Erythroblast (primary cell): ENCODE measurements around the gene NRXN3.

Source experiments
- DNase-seq, 2 experiments: peaks; one replicate each; lab custom pipeline; 2025; lab: John Stamatoyannopoulos, UW
- GATA1 ChIP-seq: IDR thresholded peaks from 2 replicates; pipeline ENCODE4 v1.6.1; 2011; ENCODE audit warnings: low read depth, mild to moderate bottlenecking, control low read depth, low read length, moderate library complexity
- POLR2A ChIP-seq: IDR thresholded peaks from 2 replicates; pipeline ENCODE4 v1.6.1; 2011; ENCODE audit warnings: mild to moderate bottlenecking, low read length

The NRXN3 gene

DNA sequence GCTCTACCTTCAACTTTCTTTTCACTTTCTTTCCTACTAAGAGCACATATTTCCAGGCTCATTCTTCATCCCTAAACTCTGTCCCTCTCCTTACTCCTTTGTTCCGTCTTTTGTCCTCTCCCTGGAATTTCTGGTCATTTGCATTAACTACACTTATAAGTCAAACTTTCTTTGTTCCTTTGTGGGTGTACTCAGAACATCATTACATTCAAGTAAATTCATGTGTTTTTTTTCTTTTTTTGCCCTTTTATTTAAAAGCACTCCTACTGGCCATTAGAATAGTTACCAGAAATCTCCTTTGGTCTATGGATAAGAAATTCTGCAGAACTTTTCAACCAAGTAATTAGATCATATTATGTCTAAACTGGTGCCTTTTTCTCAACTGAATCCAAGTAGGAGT lies 1238.5 kb downstream of the NRXN3 start:
- DNase-seq, result no peak
- TF ChIP-seq GATA1 (no peak), POLR2A (no peak)

DNA sequence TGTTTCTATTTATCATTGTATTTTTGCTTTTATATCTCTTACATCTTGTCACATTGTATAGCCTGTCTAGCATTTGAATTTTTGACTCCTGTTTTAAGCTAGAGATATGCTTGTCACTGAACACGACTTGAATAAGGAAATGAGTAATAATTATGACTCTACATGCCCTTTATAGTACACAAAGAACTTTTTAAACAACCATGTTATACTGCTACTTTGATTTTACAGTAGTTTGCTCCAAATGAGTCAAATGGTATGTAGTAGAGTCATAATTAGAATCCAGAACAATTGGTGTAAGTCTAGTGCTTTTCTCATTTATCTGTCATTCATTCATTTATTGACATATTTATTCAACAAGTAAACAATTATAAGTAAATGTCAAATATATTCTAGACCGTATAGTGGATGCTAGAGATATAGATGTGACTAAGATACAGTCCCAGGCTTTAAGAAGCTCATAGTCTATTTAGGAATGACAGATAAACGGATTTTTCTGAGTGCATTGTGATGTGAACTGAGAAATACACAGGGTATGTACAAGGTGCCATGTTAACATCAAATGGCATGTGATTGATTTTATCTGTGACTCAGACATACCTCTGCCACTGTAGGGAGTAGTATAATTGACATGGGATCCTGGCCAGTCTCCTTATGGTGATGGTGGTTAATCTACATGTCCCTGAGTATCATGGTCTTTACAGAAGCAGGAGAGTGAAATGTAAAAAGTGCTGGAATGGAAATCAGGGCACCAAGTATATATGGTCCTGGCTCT lies 1241.4 kb downstream of the NRXN3 start:
- DNase-seq, result no peak
- TF ChIP-seq POLR2A (no peak), GATA1 (no peak)

DNA sequence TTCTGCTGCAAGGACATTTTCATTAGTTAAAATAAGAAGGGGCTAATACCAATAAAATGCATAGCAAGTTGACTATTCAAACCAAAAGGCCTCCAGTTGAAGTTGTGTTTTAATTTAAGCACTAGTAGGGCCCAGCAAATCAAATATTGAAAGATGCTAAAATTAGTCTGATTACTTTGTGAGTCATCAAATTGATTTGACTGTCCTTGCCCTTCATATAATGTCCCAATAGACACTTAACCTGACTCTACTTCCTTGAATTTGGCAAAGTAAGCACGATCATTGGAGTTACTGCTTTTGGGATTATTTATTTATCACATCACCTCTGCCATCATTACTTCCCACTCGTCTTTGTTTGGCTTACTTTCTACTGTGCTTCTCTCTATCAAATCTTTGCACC lies 1242.6 kb downstream of the NRXN3 start:
- DNase-seq, result no peak
- TF ChIP-seq POLR2A (no peak), GATA1 (no peak)

DNA sequence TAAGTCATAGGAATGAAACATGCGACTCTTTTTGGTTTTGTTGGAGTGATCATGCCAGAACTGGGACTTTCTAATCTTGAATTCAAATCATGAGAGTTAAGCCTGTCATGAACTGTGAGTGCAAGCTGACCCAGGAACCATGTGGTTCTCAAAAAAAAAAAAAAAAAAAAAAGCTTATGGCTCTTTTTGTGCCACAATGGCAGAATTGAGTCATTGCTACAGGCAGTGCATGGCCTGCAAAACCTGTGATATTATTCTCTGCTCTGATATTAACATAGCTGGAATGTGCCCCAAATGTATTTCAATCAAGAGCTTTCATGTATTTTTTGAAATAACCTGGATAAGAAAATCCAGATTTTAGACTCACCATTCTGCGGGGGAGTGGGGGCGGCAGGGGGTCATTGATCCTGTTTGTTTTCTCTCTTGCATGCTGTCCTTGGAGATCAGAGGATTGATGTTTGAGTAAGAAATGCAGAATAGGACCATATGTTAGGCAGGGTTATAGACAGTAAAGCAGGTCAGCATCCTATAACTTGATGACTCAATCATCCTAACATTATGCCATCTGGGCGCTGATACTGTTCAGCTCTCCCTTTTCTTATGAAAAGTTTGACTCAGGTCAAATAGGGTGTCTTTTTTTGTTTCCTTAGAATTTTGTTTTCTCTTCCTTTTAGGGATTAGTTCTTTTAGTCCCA lies 1243.7 kb downstream of the NRXN3 start:
- TF ChIP-seq GATA1, result no peak
- TF ChIP-seq POLR2A, result no peak
- DNase-seq, result no peak

DNA sequence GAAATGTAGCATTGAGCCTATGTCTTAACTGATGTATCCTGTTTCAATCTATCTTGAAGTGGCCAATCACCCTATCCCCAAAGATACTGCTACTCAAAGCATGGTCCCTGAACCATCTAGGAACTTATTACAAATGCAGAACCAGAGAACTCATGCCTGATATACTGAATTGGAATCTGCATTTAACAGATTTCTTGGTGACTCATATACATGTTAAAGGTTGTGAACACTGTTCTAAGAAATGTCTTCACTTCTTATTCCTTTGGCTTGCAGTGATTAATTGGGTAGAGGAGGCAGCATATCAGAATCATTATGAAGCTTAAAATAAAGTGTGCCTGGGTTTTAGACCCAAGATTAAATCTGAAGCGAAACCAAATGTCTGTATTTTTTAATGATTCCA lies 1245.6 kb downstream of the NRXN3 start:
- TF ChIP-seq GATA1 (no peak), POLR2A (no peak)
- DNase-seq, result no peak

DNA sequence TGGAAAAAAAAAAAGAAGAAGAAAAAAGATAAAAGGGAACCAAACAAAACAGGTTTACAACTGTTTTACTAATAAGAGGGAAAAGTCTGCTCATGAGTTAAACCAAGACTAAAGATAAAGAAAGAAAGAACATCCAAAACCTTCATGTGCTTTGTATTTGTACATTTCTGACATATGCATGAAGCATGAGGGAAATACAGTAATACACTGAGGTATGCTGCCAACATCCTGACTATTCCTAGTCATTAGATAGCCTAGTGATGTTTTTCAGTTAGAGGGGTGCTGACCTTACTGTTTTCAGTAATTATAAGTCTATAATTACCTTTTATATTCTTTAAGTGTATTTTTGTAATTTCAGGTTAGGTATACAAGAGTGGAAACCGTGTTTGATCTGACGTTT lies 1247.8 kb downstream of the NRXN3 start:
- DNase-seq, result no peak
- TF ChIP-seq GATA1, result no peak
- TF ChIP-seq POLR2A, result no peak

DNA sequence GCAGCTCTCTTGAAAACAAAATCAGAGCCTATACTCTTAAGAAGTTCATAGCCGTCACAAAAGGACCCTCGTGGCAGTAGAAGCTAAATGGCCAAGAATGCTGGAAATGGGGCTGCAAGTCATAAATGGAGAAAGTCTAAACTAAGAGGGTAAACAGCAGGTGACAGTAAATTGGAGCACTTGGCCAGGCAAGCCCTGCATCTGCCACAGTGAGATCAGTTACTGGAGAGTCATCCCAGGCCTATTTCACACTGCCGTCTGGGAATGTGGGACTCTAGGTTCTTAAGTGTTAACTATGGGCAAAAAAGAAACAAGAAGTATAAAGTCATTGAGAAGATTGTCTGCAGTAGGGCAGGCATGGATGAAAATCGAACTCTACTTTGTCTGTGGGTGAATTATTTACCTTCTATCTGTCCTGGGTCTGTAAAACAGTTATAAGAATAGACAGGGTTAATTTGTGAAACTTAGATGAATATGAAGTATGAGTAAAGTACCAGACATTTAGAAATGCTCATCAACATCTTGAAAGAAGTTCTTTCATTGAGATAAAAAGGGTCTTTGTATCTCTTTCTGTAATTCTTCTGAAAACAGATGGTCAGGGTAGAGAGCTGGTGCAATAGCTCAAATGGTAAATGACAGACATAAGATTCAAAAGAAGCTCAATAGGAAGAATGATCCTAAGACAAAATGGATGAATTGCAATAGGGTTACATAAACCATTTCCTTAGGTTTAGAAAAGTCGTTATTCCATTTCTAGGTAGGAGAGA lies 1248.7 kb downstream of the NRXN3 start:
- no peak for DNase-seq
- TF ChIP-seq GATA1 (no peak), POLR2A (no peak)

DNA sequence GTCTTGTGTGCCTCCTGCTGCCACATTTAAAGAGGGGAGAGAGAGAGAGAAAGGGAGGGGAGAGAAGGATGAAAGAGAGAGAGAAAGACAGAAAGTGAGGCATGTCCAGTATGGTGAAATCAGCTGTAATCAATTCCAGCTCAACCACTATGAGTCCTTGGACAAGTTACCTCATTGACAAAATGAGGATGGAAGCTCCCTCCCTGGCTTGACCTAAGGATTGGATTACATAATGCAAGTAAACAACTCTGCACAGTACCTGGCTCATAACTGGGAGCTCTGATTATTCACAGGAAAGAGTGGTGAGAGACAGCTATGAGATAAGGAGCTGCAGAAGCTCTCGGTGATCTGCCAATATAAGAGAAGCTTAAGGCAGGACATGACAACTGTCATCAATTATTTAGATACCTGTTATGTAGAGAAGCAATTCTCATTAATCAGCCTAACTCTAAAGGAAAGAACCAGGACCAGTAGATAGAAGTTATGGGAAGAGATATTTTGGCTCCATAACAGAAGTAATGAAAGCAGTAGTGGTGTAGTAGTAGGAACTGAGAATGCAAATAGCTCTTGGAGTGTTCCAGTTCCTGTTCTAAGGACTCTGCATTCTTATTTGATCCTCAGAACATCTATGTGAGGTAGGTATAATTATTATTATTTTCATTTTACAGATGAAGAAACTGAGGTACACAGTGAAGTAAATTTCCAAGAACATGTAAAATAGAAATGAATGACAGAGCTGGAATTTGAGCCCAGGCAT lies 1249.6 kb downstream of the NRXN3 start:
- DNase-seq, result no peak
- TF ChIP-seq GATA1 (no peak), POLR2A (no peak)

DNA sequence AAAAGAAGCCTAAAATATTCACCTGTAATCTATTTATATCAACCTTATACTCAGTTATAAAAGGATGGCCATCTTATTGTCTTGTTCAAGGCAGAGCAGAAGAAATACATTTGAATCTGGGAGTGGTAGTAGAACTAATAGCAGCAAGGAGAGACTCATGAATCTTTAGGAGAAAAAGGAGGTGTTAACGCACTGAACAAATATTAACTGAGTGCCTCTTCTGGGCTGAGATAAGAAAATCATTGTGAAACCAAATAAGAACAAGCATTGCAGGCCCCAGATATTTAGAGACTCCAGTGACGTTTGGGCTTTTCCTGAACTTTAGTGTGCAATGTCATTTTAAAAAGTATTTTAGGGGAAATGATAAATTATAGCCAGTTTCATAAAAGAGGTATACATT lies 1250.6 kb downstream of the NRXN3 start:
- TF ChIP-seq POLR2A, result no peak
- no peak for TF ChIP-seq GATA1
- DNase-seq, result no peak

DNA sequence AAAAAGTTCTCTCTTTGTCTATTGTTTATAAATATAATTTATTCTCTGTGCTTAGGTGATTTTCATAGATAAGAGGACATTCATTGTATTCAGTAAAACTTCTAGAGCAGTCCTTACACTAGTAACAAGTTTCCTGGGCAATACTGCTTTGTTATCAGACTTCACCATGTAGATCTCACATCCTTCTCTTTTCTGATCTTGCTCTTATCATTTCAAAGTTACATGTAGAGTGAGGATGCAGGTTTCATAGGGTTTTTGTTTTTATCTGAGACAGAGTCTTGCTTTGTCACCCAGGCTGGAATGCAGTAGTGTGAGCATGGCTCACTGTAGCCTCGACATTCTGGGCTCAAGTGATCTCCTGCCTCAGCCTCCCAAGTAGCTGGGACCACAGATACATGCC lies 1251.6 kb downstream of the NRXN3 start:
- no peak for DNase-seq
- no peak for TF ChIP-seq GATA1
- no peak for TF ChIP-seq POLR2A

DNA sequence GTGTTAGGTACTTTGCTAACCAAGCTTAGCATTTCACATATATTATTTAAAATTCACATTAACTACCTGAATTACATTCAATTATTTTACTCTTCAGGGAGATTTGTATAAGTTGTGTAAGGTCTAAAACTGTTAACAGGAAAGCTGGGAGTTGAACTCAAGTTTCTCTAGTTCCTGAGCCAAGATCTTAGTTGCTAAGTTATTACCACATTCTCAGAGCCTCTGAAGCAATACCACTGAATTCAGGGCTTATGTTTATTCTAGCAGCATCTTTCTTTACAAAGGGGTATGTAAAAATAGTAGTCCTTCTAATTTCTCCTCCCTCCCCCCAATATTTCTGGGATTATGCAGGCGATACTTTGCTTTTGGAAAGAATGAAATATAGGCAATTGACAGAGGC lies 1254.3 kb downstream of the NRXN3 start:
- no peak for DNase-seq
- TF ChIP-seq GATA1 (no peak), POLR2A (no peak)

DNA sequence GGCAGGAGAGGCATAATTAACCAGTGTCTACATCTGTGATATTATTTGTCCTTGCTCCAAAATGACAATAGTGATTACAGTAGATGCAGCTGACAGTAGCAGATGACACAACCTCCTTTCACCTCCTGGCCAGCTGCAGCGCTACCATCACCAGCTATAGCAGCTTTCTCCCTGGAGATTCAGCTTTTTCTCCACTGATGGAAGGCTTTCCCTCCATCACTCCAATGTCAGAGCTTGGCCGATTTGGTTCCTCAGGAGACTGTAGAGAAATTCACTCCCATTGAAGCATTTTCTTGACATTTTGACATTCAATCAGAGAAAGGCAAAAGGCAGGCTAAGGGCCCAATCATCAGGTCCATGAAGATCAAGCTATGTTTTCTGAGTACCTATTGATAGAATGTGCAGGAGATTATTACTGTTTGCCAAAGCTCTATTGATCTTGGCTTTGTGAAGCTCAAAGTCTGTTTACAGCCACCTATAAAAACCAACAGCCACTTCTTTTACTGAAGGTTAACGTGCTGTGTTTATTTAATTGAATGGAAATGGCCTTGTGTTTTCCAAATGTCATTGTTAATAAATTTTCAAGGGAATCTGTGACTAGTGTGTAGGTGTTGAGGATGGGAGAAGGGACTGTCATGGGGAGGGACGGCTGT lies 1256.1 kb downstream of the NRXN3 start:
- TF ChIP-seq GATA1 (no peak), POLR2A (no peak)
- DNase-seq, result no peak

DNA sequence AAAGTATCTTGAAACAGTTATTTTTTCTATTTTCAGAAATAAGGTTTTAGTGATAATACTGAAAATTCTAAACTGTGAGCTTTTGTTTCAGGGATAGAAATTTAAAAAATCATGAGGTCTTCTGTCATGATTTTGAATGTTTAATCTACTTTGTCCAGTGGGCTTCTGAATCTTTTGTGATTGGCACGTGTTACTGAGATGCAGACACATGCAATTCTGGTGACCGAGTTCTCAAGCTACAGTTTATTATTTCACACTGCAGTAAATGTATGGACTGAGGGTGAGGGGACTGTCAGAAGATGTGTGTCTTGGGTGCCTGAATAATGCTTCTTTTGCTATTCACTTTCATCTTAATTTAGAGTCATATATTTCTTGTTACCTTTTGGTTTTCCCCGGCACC lies 1262.5 kb downstream of the NRXN3 start:
- no peak for TF ChIP-seq GATA1
- no peak for TF ChIP-seq POLR2A

More for the DNA sequence above, 1262.5 kb downstream of the NRXN3 start:
- DNase-seq, result no peak
